ENCODE data around the gene SLC12A9. TPM values are rescaled to one million over a fixed set of nuclear protein-coding genes. Genes with fewer than 3 reads are reported as not detected.

SLC12A9 gene
- total RNA-seq, 4 donors from 2014 or later = 8.2 to 13.9 (median 11.8) TPM

- TF ChIP-seq CTCF (IDR thresholded peaks at IDR 0.05; ENCODE audit: low read depth) = no peak
These were observed 15.2 kb upstream of the SLC12A9 start for GRCh38 chr7:100837099-100837836.

GRCh38 chr7:100839361-100839760, 13.2 kb upstream of the SLC12A9 start:
- no peak for TF ChIP-seq CTCF (IDR thresholded peaks at IDR 0.05; ENCODE audit: low read depth)

GRCh38 chr7:100840470-100841100, 11.9 kb upstream of the SLC12A9 start:
- TF ChIP-seq CTCF (IDR thresholded peaks at IDR 0.05; ENCODE audit: low read depth) = no peak

DNA sequence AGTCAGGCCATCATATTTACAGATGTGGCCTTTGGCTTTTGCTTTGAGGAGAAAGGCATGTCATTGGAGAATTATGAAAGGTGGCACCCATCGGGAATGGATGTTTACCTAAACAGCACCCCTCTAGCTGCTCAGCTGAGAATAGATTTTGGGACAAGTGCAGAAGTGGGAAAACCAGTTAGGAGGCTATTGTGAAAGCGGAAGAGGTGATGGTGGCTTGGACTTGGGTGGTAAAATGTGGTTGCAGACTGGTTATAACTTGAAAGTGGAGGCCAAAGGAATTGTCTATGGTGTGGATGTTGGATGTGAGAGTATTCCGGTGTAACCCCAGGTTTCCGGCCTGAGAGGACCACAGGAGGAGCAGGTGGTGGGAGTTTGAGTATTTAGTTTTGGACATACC, 5.2 kb upstream of the SLC12A9 start:
- no peak for TF ChIP-seq CTCF (IDR thresholded peaks at IDR 0.05; ENCODE audit: low read depth)

DNA sequence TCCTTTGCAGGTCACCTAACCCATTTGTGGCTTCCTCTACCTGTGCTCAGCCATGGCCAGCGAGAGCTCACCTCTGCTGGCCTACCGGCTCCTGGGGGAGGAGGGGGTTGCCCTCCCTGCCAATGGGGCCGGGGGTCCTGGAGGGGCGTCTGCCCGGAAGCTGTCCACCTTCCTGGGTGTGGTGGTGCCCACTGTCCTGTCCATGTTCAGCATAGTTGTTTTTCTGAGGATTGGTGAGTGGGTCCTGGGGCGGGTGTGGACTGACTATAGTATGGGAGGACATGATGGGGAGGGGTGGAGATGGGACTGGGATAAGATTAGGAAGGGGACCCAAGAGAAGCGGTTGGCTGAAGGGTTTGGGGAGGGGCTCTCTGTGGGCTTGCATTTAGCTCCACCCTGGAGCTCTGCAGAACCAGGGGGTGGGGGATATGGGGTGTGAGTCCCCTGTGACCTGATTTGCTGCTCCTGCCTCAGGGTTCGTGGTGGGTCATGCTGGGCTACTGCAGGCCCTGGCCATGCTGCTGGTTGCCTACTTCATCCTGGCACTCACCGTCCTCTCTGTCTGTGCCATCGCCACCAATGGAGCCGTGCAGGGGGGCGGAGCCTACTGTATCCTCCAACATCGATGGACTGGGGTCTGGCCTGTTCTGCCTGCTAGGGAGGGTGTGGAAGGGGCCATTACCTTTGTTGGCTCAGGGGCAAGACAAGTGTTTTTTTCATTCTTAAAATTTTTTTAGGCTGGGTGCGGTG, 1.8 kb downstream of the SLC12A9 start:
- TF ChIP-seq CTCF (IDR thresholded peaks at IDR 0.05; ENCODE audit: low read depth) = no peak

- TF ChIP-seq CTCF (IDR thresholded peaks at IDR 0.05; ENCODE audit: low read depth) = no peak
These were observed 3.0 kb downstream of the SLC12A9 start for GRCh38 chr7:100855515-100855914.

- TF ChIP-seq CTCF (IDR thresholded peaks at IDR 0.05; ENCODE audit: low read depth) = no peak
These were observed 4.4 kb downstream of the SLC12A9 start for GRCh38 chr7:100856871-100857282.

Data from subcutaneous adipose tissue (tissue), 4 donors.